WTC11 (cell line): ENCODE data around the gene CNTNAP2. TPM values are rescaled to one million over a fixed set of nuclear protein-coding genes. Genes with fewer than 3 reads are reported as not detected.

Source experiments
- ATAC-seq: fragments of 200-7000 bp; cut with Tn5 transposase; 2 replicates; pipeline ENCODE4 v1.10.0; 2021; ENCODE audit warnings: mild to moderate bottlenecking, moderate library complexity
- CTCF ChIA-PET: fragments of 300-600 bp; sonication (Branson Sonifier 250); formaldehyde crosslinking; loops from one replicate; lab custom pipeline; 2021; ENCODE audit warnings: antibody characterized with exemption; lab: Charles Lee
- POLR2A ChIA-PET: fragments of 350-600 bp; sonication (Branson Sonifier 250); formaldehyde crosslinking; loops from one replicate; lab custom pipeline; 2021; ENCODE audit warnings: antibody characterized with exemption; lab: Charles Lee
- DNase-seq: peaks from one replicate; pipeline ENCODE4 v3.0.0; 2021; ENCODE audit warnings: low spot score
- H3K27ac Mint-ChIP-seq: 2 replicates; pipeline ENCODE4 v1.8.0; 2021; ENCODE audit warnings: mixed read lengths
- H3K27me3 Mint-ChIP-seq: 2 replicates; pipeline ENCODE4 v1.8.0; 2021; ENCODE audit warnings: low read depth, mild to moderate bottlenecking, moderate library complexity, mixed read lengths
- H3K36me3 Mint-ChIP-seq: 2 replicates; pipeline ENCODE4 v1.8.0; 2021; ENCODE audit warnings: mixed read lengths
- H3K4me1 Mint-ChIP-seq: 2 replicates; pipeline ENCODE4 v1.8.0; 2022; ENCODE audit warnings: mixed read lengths
- H3K4me3 Mint-ChIP-seq: 2 replicates; pipeline ENCODE4 v1.8.0; 2021; ENCODE audit warnings: mild to moderate bottlenecking, moderate library complexity, mixed read lengths
- H3K9me3 Mint-ChIP-seq: 2 replicates; pipeline ENCODE4 v1.8.0; 2021; ENCODE audit warnings: mixed read lengths
- AR ChIP-seq: fragments of 250-450 bp; sonication (Bioruptor Pico); IDR thresholded peaks from 2 replicates; pipeline ENCODE4 v1.9.0; 2021; ENCODE audit warnings: mild to moderate bottlenecking
- CREB1 ChIP-seq: sonication (generic); formaldehyde crosslinking; IDR thresholded peaks from 2 replicates; pipeline ENCODE4 v1.8.0; 2023; ENCODE audit warnings: mild to moderate bottlenecking, missing genetic modification reagents
- CREM ChIP-seq: sonication (generic); formaldehyde crosslinking; IDR thresholded peaks from 2 replicates; pipeline ENCODE4 v1.8.1; 2022; ENCODE audit warnings: mild to moderate bottlenecking, missing genetic modification reagents, moderate library complexity
- FOXJ3 ChIP-seq: sonication (generic); formaldehyde crosslinking; IDR thresholded peaks from 2 replicates; pipeline ENCODE4 v1.9.0; 2021; ENCODE audit warnings: missing genetic modification reagents, mild to moderate bottlenecking, borderline replicate concordance
- FOXP1 ChIP-seq: sonication (generic); formaldehyde crosslinking; IDR thresholded peaks from 2 replicates; pipeline ENCODE4 v1.8.0; 2022; ENCODE audit warnings: missing genetic modification reagents, mild to moderate bottlenecking, moderate library complexity, borderline replicate concordance
- GRHL2 ChIP-seq: fragments of 250-450 bp; sonication (Bioruptor Pico); IDR thresholded peaks from 2 replicates; pipeline ENCODE4 v1.8.0; 2022; ENCODE audit warnings: mild to moderate bottlenecking, moderate library complexity; ENCODE audit not compliant: insufficient replicate concordance, severe bottlenecking
- GTF2I ChIP-seq: fragments of 250-450 bp; sonication (Bioruptor Pico); conservative IDR thresholded peaks from 2 replicates; pipeline ENCODE4 v1.4.0; 2021; ENCODE audit warnings: mild to moderate bottlenecking
- HMGA2 ChIP-seq: fragments of 250-450 bp; sonication (Bioruptor Pico); IDR thresholded peaks from 2 replicates; pipeline ENCODE4 v1.4.0; 2021; ENCODE audit warnings: mild to moderate bottlenecking, moderate library complexity
- IRF2 ChIP-seq: sonication (generic); formaldehyde crosslinking; IDR thresholded peaks from 2 replicates; pipeline ENCODE4 v1.8.0; 2022; ENCODE audit warnings: low read depth, missing genetic modification reagents, borderline replicate concordance
- KAT7 ChIP-seq: sonication (generic); formaldehyde crosslinking; IDR thresholded peaks from 2 replicates; pipeline ENCODE4 v1.8.1; 2023; ENCODE audit warnings: missing genetic modification reagents, mild to moderate bottlenecking, borderline replicate concordance
- PRRX2 ChIP-seq: fragments of 250-450 bp; sonication (Bioruptor Pico); IDR thresholded peaks from 2 replicates; pipeline ENCODE4 v1.8.0; 2021; ENCODE audit warnings: mild to moderate bottlenecking
- ZMAT4 ChIP-seq: fragments of 250-450 bp; sonication (Bioruptor Pico); IDR thresholded peaks from 2 replicates; pipeline ENCODE4 v1.9.0; 2021; ENCODE audit warnings: mild to moderate bottlenecking
- ZNF121 ChIP-seq: sonication (generic); formaldehyde crosslinking; IDR thresholded peaks from 2 replicates; pipeline ENCODE4 v1.8.0; 2023; ENCODE audit warnings: missing genetic modification reagents
- ZNF232 ChIP-seq: sonication (generic); formaldehyde crosslinking; IDR thresholded peaks from 2 replicates; pipeline ENCODE4 v1.8.0; 2022; ENCODE audit warnings: mild to moderate bottlenecking, missing genetic modification reagents
- ZNF317 ChIP-seq: sonication (generic); formaldehyde crosslinking; IDR thresholded peaks from 2 replicates; pipeline ENCODE4 v1.8.1; 2023; ENCODE audit warnings: low read depth, mild to moderate bottlenecking, moderate library complexity, missing genetic modification reagents, borderline replicate concordance
- ZNF671 ChIP-seq: fragments of 250-450 bp; sonication (Bioruptor Pico); IDR thresholded peaks from 2 replicates; pipeline ENCODE4 v1.8.0; 2021; ENCODE audit warnings: mild to moderate bottlenecking
- ZSCAN18 ChIP-seq: fragments of 250-450 bp; sonication (Bioruptor Pico); IDR thresholded peaks from 2 replicates; pipeline ENCODE4 v2.1.2; 2022; ENCODE audit warnings: mild to moderate bottlenecking, moderate library complexity
- total RNA-seq: library from RNA; stranded (reverse); gene quantifications from 3 replicates; pipeline ENCODE4 v1.2.3, GENCODE V29; 2021
- TF ChIP-seq, protein P1 (sequence below): sonication (generic); formaldehyde crosslinking; IDR thresholded peaks from 2 replicates; pipeline ENCODE4 v1.8.1; 2023; ENCODE audit warnings: mild to moderate bottlenecking, missing genetic modification reagents, moderate library complexity
- TF ChIP-seq, protein P2 (sequence below): sonication (generic); formaldehyde crosslinking; IDR thresholded peaks from 2 replicates; pipeline ENCODE4 v1.8.1; 2022; ENCODE audit warnings: low read depth, missing genetic modification reagents, borderline replicate concordance
- TF ChIP-seq, protein P3 (sequence below): fragments of 250-450 bp; sonication (Bioruptor Pico); IDR thresholded peaks from 2 replicates; pipeline ENCODE4 v1.8.0; 2021; ENCODE audit warnings: mild to moderate bottlenecking
- TF ChIP-seq, protein P4 (sequence below): sonication (generic); formaldehyde crosslinking; IDR thresholded peaks from 2 replicates; pipeline ENCODE4 v1.8.1; 2022; ENCODE audit warnings: missing genetic modification reagents, borderline replicate concordance

Gene CNTNAP2
- total RNA-seq, 1 experiment from 2014 or later: 63.8 TPM

DNA sequence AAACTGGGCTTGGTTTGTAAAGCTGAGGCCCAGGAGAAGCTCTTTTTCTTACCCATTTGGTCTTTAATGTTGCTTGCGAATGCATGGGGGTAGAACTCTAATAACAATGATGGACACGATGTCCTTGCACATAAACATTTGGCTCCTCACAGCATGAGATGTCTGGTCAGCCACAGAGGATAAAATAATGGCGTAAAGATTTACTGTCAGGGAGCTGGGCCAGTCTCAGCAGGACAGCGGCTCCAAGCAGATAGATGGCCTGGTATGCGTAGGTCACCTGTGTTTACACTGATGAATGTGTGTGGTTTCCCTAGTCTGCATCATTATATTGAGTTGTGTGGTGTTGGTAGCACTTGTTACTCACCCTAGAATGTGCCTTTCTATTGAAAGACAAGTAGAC, 537.4 kb downstream of the CNTNAP2 start:
- H3K4me1 Mint-ChIP-seq: peaks cover 7% of the 10 kb centered on the region
- peaks cover 7% of the 10 kb centered on the region; the same call in 1 of the 2 replicates for H3K9me3 Mint-ChIP-seq
- no peak overlapping the region for H3K4me3 Mint-ChIP-seq
- H3K36me3 Mint-ChIP-seq: no peaks in the 10 kb centered on the region
- DNase-seq (no peak), ATAC-seq (peak; percentile 73)
- ChIA-PET POLR2A (interaction anchor here (0.6 kb wide), 1 partner anchor 583 kb away, joined by 3 read pairs; no protein-coding TSS in a partner anchor), CTCF (no interaction called here)
- TF ChIP-seq ZNF121 (CRISPR knock-in tag) (no peak), ZNF671 (CRISPR knock-in tag) (no peak), CREM (no peak), GTF2I (CRISPR knock-in tag) (no peak), ZNF317 (CRISPR knock-in tag) (no peak), ZNF232 (CRISPR knock-in tag) (no peak), ZMAT4 (no peak), FOXJ3 (CRISPR knock-in tag) (no peak)
- TF ChIP-seq, protein P1, sequence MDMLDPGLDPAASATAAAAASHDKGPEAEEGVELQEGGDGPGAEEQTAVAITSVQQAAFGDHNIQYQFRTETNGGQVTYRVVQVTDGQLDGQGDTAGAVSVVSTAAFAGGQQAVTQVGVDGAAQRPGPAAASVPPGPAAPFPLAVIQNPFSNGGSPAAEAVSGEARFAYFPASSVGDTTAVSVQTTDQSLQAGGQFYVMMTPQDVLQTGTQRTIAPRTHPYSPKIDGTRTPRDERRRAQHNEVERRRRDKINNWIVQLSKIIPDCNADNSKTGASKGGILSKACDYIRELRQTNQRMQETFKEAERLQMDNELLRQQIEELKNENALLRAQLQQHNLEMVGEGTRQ (CRISPR knock-in tag): no peak
- TF ChIP-seq, protein P2, sequence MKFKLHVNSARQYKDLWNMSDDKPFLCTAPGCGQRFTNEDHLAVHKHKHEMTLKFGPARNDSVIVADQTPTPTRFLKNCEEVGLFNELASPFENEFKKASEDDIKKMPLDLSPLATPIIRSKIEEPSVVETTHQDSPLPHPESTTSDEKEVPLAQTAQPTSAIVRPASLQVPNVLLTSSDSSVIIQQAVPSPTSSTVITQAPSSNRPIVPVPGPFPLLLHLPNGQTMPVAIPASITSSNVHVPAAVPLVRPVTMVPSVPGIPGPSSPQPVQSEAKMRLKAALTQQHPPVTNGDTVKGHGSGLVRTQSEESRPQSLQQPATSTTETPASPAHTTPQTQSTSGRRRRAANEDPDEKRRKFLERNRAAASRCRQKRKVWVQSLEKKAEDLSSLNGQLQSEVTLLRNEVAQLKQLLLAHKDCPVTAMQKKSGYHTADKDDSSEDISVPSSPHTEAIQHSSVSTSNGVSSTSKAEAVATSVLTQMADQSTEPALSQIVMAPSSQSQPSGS: no peak
- no peak overlapping the region for H3K27ac Mint-ChIP-seq
- H3K27me3 Mint-ChIP-seq: no peaks in the 10 kb centered on the region

DNA sequence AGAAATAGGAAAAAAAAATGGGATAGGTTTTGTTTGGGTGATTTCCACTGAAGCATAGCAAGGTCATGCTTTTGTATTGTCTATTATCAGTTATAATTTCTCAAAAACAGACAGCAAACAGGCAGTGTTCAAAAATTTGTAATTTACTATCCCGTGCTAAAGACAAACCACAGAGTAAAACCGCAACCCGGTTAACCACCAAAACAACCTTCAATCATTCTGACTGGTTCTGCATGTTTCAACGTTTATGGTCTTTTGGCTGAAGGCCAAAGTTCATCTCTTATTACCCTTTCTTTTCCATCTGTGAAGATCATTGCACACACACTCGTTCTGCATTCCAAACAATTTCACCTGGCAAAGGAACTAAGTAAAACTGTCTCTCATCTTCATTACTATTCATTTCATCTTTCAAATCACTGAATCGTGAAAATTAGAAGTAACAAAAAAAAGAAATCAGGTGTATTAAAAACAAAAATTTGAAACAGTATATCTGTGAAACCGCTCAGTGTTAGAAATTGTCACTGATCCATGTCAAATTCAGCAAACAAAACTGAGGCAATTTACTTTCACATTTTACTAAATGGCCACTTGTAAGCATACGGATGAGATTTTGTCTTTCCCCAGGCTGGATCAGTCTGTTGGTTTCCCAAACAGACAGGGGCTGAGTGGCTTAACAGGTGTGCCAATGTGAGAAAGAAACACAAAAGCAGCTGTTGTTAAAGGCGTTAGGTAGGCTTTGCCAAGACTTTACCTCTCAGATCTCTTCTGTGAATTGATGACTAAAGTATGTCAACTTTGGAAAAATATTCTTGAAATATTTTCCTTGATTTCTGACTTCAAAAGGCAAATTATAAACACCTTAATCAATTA, 539.6 kb downstream of the CNTNAP2 start:
- peaks cover 7% of the 10 kb centered on the region for H3K4me1 Mint-ChIP-seq
- H3K4me3 Mint-ChIP-seq: no peak overlapping the region
- no peak overlapping the region for H3K27ac Mint-ChIP-seq
- ChIA-PET CTCF (interaction anchor here (1.0 to 1.6 kb wide), 2 partner anchors 116 to 305 kb away, joined by 6 to 7 read pairs; no protein-coding TSS in a partner anchor), POLR2A (no interaction called here)
- no peaks in the 10 kb centered on the region for H3K27me3 Mint-ChIP-seq
- ATAC-seq: no peak
- no peak for TF ChIP-seq IRF2 (CRISPR knock-in tag)
- TF ChIP-seq, protein P3, sequence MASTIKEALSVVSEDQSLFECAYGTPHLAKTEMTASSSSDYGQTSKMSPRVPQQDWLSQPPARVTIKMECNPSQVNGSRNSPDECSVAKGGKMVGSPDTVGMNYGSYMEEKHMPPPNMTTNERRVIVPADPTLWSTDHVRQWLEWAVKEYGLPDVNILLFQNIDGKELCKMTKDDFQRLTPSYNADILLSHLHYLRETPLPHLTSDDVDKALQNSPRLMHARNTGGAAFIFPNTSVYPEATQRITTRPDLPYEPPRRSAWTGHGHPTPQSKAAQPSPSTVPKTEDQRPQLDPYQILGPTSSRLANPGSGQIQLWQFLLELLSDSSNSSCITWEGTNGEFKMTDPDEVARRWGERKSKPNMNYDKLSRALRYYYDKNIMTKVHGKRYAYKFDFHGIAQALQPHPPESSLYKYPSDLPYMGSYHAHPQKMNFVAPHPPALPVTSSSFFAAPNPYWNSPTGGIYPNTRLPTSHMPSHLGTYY (CRISPR knock-in tag): no peak
- no peak for TF ChIP-seq CREB1 (CRISPR knock-in tag)
- TF ChIP-seq CREM: no peak
- no peak for TF ChIP-seq PRRX2 (CRISPR knock-in tag)
- TF ChIP-seq AR: no peak
- TF ChIP-seq, protein P4, sequence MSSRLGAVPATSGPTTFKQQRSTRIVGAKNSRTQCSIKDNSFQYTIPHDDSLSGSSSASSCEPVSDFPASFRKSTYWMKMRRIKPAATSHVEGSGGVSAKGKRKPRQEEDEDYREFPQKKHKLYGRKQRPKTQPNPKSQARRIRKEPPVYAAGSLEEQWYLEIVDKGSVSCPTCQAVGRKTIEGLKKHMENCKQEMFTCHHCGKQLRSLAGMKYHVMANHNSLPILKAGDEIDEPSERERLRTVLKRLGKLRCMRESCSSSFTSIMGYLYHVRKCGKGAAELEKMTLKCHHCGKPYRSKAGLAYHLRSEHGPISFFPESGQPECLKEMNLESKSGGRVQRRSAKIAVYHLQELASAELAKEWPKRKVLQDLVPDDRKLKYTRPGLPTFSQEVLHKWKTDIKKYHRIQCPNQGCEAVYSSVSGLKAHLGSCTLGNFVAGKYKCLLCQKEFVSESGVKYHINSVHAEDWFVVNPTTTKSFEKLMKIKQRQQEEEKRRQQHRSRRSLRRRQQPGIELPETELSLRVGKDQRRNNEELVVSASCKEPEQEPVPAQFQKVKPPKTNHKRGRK (CRISPR knock-in tag): no peak
- TF ChIP-seq KAT7 (CRISPR knock-in tag): no peak
- TF ChIP-seq ZSCAN18 (CRISPR knock-in tag): no peak
- TF ChIP-seq HMGA2 (CRISPR knock-in tag): no peak
- no peak for TF ChIP-seq FOXP1 (CRISPR knock-in tag)
- no peak for TF ChIP-seq GRHL2 (CRISPR knock-in tag)
- TF ChIP-seq ZNF121 (CRISPR knock-in tag): no peak
- H3K9me3 Mint-ChIP-seq: no peaks in the 10 kb centered on the region
- DNase-seq: no peak
- H3K36me3 Mint-ChIP-seq: no peaks in the 10 kb centered on the region
